ENCODE data around the gene PSG6. TPM values are rescaled to one million over a fixed set of nuclear protein-coding genes. Genes with fewer than 3 reads are reported as not detected.
"Not testable (repeated sequence)": the region's sequence is repeated elsewhere in the genome, so short reads cannot be mapped to it uniquely, and the experiment has no call there.

The PSG6 gene
- total and polyA plus RNA-seq, 10 of the 15 experiments (the other 5 are each of a cell fraction or from before 2014, with no cell fraction given) = not detected

DNA sequence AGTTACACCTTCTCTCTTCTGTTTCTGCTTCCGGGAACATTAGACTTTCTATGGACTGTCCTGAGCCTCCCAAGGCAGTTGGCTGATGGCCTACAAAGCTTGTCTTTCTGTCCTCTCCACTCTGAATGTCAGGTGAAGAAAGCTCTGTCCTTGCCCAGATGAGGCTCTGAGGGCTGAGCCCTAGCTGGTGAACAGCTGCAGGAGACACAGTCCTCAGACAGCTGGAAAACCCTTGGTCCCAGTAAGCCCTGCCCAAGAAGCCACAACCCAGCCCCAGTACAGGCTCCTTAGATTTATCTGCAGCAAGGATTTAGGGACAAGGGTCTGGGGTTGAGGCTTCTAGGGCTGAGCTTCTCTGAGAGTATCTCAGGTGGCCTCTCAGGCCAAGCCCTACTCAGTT, 64.5 kb downstream of the PSG6 start:
- H3K4me1 ChIP-seq (ENCODE audit: control insufficient read depth, insufficient read depth, low read length); H3K27ac ChIP-seq (ENCODE audit: control insufficient read depth, insufficient read depth); in situ Hi-C loops (cut with MboI); H3K9ac ChIP-seq (ENCODE audit: control insufficient read depth, insufficient read depth, low read length); H3K36me3 ChIP-seq (ENCODE audit: control insufficient read depth in 2 of 2, insufficient read depth in 2 of 2, low read length in 1 of 2); H3K79me2 ChIP-seq (ENCODE audit: control insufficient read depth, insufficient read depth, low read length); DNase-seq (ENCODE audit: low read depth, low spot score); H3K9me3 ChIP-seq (replicated peaks; ENCODE audit: control insufficient read depth, insufficient read depth, low read length); H4K20me1 ChIP-seq (ENCODE audit: control insufficient read depth, insufficient read depth); intact Hi-C loops (cut with micrococcal nuclease; ENCODE audit: unreplicated experiment); SMC1A ChIA-PET (ENCODE audit: uncharacterized antibody, unreplicated experiment); H3K27me3 ChIP-seq (replicated peaks in 1 of 2; ENCODE audit: control insufficient read depth in 2 of 2, insufficient read depth in 2 of 2, low read length in 1 of 2); POLR2A ChIA-PET; H3K4me2 ChIP-seq (ENCODE audit: control insufficient read depth, insufficient read depth); CTCF ChIA-PET; FAIRE-seq; ATAC-seq; H3K4me3 ChIP-seq; BruUV-seq (replicated peaks); RAD21 ChIA-PET (ENCODE audit: unreplicated experiment); H2AFZ ChIP-seq (ENCODE audit: control insufficient read depth, low read depth, low read length): not testable (repeated sequence)
- WGBS (ENCODE audit: insufficient coverage, insufficient replicate concordance, low lambda C conversion rate, missing lambda C conversion rate) = 24% methylated on average over 1 of the region's 1 CpG

DNA sequence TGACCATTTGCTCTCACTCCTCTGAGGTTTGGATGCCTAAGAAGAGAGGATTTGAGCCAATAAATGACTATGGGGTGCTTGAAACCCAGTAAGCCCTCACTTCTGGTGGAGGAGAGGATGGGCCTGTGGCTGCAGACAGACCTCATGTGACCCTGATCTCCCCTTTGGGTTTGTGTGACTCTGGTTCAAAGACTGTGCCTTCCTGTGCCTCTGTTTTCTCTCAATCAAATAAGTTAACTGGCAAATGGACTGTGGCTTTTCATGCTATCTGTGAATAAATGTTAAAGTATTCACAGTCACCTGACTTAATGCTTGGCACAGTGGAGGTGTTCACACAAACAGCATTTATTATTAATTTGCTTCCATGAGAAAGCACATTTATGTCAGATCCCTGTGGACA, 64.9 kb downstream of the PSG6 start:
- BruUV-seq (replicated peaks); H3K27ac ChIP-seq (ENCODE audit: control insufficient read depth, insufficient read depth); H3K9me3 ChIP-seq (replicated peaks; ENCODE audit: control insufficient read depth, insufficient read depth, low read length); SMC1A ChIA-PET (ENCODE audit: uncharacterized antibody, unreplicated experiment); H3K79me2 ChIP-seq (ENCODE audit: control insufficient read depth, insufficient read depth, low read length); H4K20me1 ChIP-seq (ENCODE audit: control insufficient read depth, insufficient read depth); H3K9ac ChIP-seq (ENCODE audit: control insufficient read depth, insufficient read depth, low read length); POLR2A ChIA-PET; H2AFZ ChIP-seq (ENCODE audit: control insufficient read depth, low read depth, low read length); in situ Hi-C loops (cut with MboI); H3K36me3 ChIP-seq (ENCODE audit: control insufficient read depth in 2 of 2, insufficient read depth in 2 of 2, low read length in 1 of 2); CTCF ChIA-PET; ATAC-seq; RAD21 ChIA-PET (ENCODE audit: unreplicated experiment); H3K4me2 ChIP-seq (ENCODE audit: control insufficient read depth, insufficient read depth); H3K4me3 ChIP-seq; H3K27me3 ChIP-seq (replicated peaks in 1 of 2; ENCODE audit: control insufficient read depth in 2 of 2, insufficient read depth in 2 of 2, low read length in 1 of 2); FAIRE-seq; intact Hi-C loops (cut with micrococcal nuclease; ENCODE audit: unreplicated experiment); H3K4me1 ChIP-seq (ENCODE audit: control insufficient read depth, insufficient read depth, low read length); DNase-seq (ENCODE audit: low read depth, low spot score): not testable (repeated sequence)

Other genes starting within 250 kb of the PSG6 start
- gene PSG3, start 177.4 kb downstream of the PSG6 start, total RNA-seq (2014; rRNA removed) = not detected in 2 replicates
- not detected in 2 replicates for gene PSG3, start 177.4 kb downstream of the PSG6 start, total RNA-seq (2014; rRNA removed; fragmentation: Illumina TruSeq; extraction: Trizol)
- gene PSG3, start 177.4 kb downstream of the PSG6 start, total RNA-seq (2021) = not detected in 2 replicates
- not detected in 2 replicates for gene PSG3, start 177.4 kb downstream of the PSG6 start, polyA plus RNA-seq (2011; rRNA removed)
- not detected in 2 replicates for gene PSG3, start 177.4 kb downstream of the PSG6 start, polyA plus RNA-seq (2014; fragmentation: Illumina TruSeq; extraction: Trizol)
- not detected for gene PSG3, start 177.4 kb downstream of the PSG6 start, polyA plus RNA-seq (2014; fragmentation: Nextera tagmentation; extraction: Ambion mirVana)
- not detected in 2 replicates for gene PSG3, start 177.4 kb downstream of the PSG6 start, polyA plus RNA-seq (2014; rRNA removed)
- gene PSG3, start 177.4 kb downstream of the PSG6 start, polyA plus RNA-seq (2016; fragmentation: Nextera tagmentation; extraction: Ambion mirVana) = not detected
- gene PSG8, start 152.2 kb downstream of the PSG6 start, total RNA-seq (2014; rRNA removed) = not detected in 2 replicates
- not detected in 2 replicates for gene PSG8, start 152.2 kb downstream of the PSG6 start, total RNA-seq (2014; rRNA removed; fragmentation: Illumina TruSeq; extraction: Trizol)
- not detected in 2 replicates for gene PSG8, start 152.2 kb downstream of the PSG6 start, total RNA-seq (2021)
- not detected in 2 replicates for gene PSG8, start 152.2 kb downstream of the PSG6 start, polyA plus RNA-seq (2011; rRNA removed)
- gene PSG8, start 152.2 kb downstream of the PSG6 start, polyA plus RNA-seq (2014; fragmentation: Illumina TruSeq; extraction: Trizol) = not detected in 2 replicates
- gene PSG8, start 152.2 kb downstream of the PSG6 start, polyA plus RNA-seq (2014; fragmentation: Nextera tagmentation; extraction: Ambion mirVana) = not detected
- gene PSG8, start 152.2 kb downstream of the PSG6 start, polyA plus RNA-seq (2014; rRNA removed) = not detected in 2 replicates
- not detected for gene PSG8, start 152.2 kb downstream of the PSG6 start, polyA plus RNA-seq (2016; fragmentation: Nextera tagmentation; extraction: Ambion mirVana)
- not detected in 2 replicates for gene PSG1, start 38.2 kb downstream of the PSG6 start, total RNA-seq (2014; rRNA removed)
- not detected in 2 replicates for gene PSG1, start 38.2 kb downstream of the PSG6 start, total RNA-seq (2014; rRNA removed; fragmentation: Illumina TruSeq; extraction: Trizol)
- not detected in 2 replicates for gene PSG1, start 38.2 kb downstream of the PSG6 start, total RNA-seq (2021)
- not detected in 2 replicates for gene PSG1, start 38.2 kb downstream of the PSG6 start, polyA plus RNA-seq (2011; rRNA removed)
- not detected in 2 replicates for gene PSG1, start 38.2 kb downstream of the PSG6 start, polyA plus RNA-seq (2014; fragmentation: Illumina TruSeq; extraction: Trizol)
- not detected for gene PSG1, start 38.2 kb downstream of the PSG6 start, polyA plus RNA-seq (2014; fragmentation: Nextera tagmentation; extraction: Ambion mirVana)
- gene PSG1, start 38.2 kb downstream of the PSG6 start, polyA plus RNA-seq (2014; rRNA removed) = not detected in 2 replicates
- not detected for gene PSG1, start 38.2 kb downstream of the PSG6 start, polyA plus RNA-seq (2016; fragmentation: Nextera tagmentation; extraction: Ambion mirVana)
- gene PSG7, start 19.3 kb upstream of the PSG6 start, total RNA-seq (2014; rRNA removed) = not detected in 2 replicates
- gene PSG7, start 19.3 kb upstream of the PSG6 start, total RNA-seq (2014; rRNA removed; fragmentation: Illumina TruSeq; extraction: Trizol) = not detected in 2 replicates
- gene PSG7, start 19.3 kb upstream of the PSG6 start, total RNA-seq (2021) = not detected in 2 replicates
- gene PSG7, start 19.3 kb upstream of the PSG6 start, polyA plus RNA-seq (2011; rRNA removed) = not detected in 2 replicates
- gene PSG7, start 19.3 kb upstream of the PSG6 start, polyA plus RNA-seq (2014; fragmentation: Illumina TruSeq; extraction: Trizol) = not detected in 2 replicates
- gene PSG7, start 19.3 kb upstream of the PSG6 start, polyA plus RNA-seq (2014; fragmentation: Nextera tagmentation; extraction: Ambion mirVana) = not detected
- not detected in 2 replicates for gene PSG7, start 19.3 kb upstream of the PSG6 start, polyA plus RNA-seq (2014; rRNA removed)
- gene PSG7, start 19.3 kb upstream of the PSG6 start, polyA plus RNA-seq (2016; fragmentation: Nextera tagmentation; extraction: Ambion mirVana) = not detected
- gene PSG11, start 108.6 kb upstream of the PSG6 start, total RNA-seq (2014; rRNA removed) = not detected in 2 replicates
- gene PSG11, start 108.6 kb upstream of the PSG6 start, total RNA-seq (2014; rRNA removed; fragmentation: Illumina TruSeq; extraction: Trizol) = not detected in 2 replicates
- gene PSG11, start 108.6 kb upstream of the PSG6 start, total RNA-seq (2021) = not detected in 2 replicates
- not detected in 2 replicates for gene PSG11, start 108.6 kb upstream of the PSG6 start, polyA plus RNA-seq (2011; rRNA removed)
- gene PSG11, start 108.6 kb upstream of the PSG6 start, polyA plus RNA-seq (2014; fragmentation: Illumina TruSeq; extraction: Trizol) = not detected in 2 replicates
- not detected for gene PSG11, start 108.6 kb upstream of the PSG6 start, polyA plus RNA-seq (2014; fragmentation: Nextera tagmentation; extraction: Ambion mirVana)
- not detected in 2 replicates for gene PSG11, start 108.6 kb upstream of the PSG6 start, polyA plus RNA-seq (2014; rRNA removed)
- not detected for gene PSG11, start 108.6 kb upstream of the PSG6 start, polyA plus RNA-seq (2016; fragmentation: Nextera tagmentation; extraction: Ambion mirVana)
- gene PSG2, start 164.8 kb upstream of the PSG6 start, total RNA-seq (2014; rRNA removed) = not detected in 2 replicates
- gene PSG2, start 164.8 kb upstream of the PSG6 start, total RNA-seq (2014; rRNA removed; fragmentation: Illumina TruSeq; extraction: Trizol) = not detected in 2 replicates
- gene PSG2, start 164.8 kb upstream of the PSG6 start, total RNA-seq (2021) = not detected in 2 replicates
- not detected in 2 replicates for gene PSG2, start 164.8 kb upstream of the PSG6 start, polyA plus RNA-seq (2011; rRNA removed)
- gene PSG2, start 164.8 kb upstream of the PSG6 start, polyA plus RNA-seq (2014; fragmentation: Illumina TruSeq; extraction: Trizol) = not detected in 2 replicates
- not detected for gene PSG2, start 164.8 kb upstream of the PSG6 start, polyA plus RNA-seq (2014; fragmentation: Nextera tagmentation; extraction: Ambion mirVana)
- gene PSG2, start 164.8 kb upstream of the PSG6 start, polyA plus RNA-seq (2014; rRNA removed) = not detected in 2 replicates
- not detected for gene PSG2, start 164.8 kb upstream of the PSG6 start, polyA plus RNA-seq (2016; fragmentation: Nextera tagmentation; extraction: Ambion mirVana)

Measured in GM12878 (cell line).